ENCODE measurements around the gene VPS41. TPM values are rescaled to one million over a fixed set of nuclear protein-coding genes. Genes with fewer than 3 reads are reported as not detected.

The VPS41 gene
- total and polyA plus RNA-seq, 2 of the 13 experiments (the other 11 are each of a cell fraction or from before 2014, with no cell fraction given), result 12.1 to 43.4 TPM

DNA sequence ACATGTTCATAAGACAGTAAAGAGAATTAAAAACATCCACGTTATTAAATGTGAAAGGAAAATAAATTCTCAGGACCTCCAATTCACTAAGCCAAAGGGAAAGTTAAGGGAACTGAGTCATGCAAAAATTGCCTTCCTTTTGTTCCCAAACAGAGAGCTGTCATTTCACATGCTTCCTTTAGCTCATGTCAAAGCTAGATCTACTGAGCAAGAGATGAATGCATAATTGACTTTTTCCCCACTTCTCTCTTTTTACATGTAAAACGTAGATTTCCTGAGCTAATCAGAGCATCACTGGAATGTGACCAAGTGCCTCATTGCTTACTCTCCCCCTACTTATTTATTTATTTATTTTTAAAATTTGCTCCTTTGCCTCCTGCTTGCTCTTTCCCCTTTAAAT lies 148.8 kb downstream of the VPS41 start:
- 94% methylated on average over 2 of the region's 2 CpGs for WGBS (ENCODE audit: low lambda C conversion rate)
- FAIRE-seq, result no peak
- POLR2A ChIA-PET, result no interaction called here
- TF ChIP-seq ZNF136 (CRISPR knock-in tag; IDR thresholded peaks at IDR 0.05; ENCODE audit: low read depth) (no peak), ARID2 (CRISPR knock-in tag; IDR thresholded peaks at IDR 0.05; ENCODE audit: borderline replicate concordance) (no peak), KLF16 (CRISPR knock-in tag; IDR thresholded peaks at IDR 0.05) (no peak), ZSCAN25 (CRISPR knock-in tag; IDR thresholded peaks at IDR 0.05) (no peak), ZNF282 (IDR thresholded peaks at IDR 0.05; ENCODE audit: partially characterized antibody) (no peak), SP140L (CRISPR knock-in tag; IDR thresholded peaks at IDR 0.05; ENCODE audit: borderline replicate concordance) (no peak), RARG (CRISPR knock-in tag; IDR thresholded peaks at IDR 0.05; ENCODE audit: low read depth) (no peak), MAFF (IDR thresholded peaks at IDR 0.05; ENCODE audit: low read depth, low read length) (no peak), HOXA9 (CRISPR knock-in tag; IDR thresholded peaks at IDR 0.05; ENCODE audit: borderline replicate concordance) (no peak), AHR (CRISPR knock-in tag; IDR thresholded peaks at IDR 0.05) (no peak), CHCHD3 (CRISPR knock-in tag; IDR thresholded peaks at IDR 0.05) (no peak), ZNF383 (CRISPR knock-in tag; IDR thresholded peaks at IDR 0.05; ENCODE audit: borderline replicate concordance) (no peak), KMT2A (CRISPR knock-in tag; IDR thresholded peaks at IDR 0.05) (no peak), ZNF367 (CRISPR knock-in tag; IDR thresholded peaks at IDR 0.05; ENCODE audit: borderline replicate concordance) (no peak)
- TF ChIP-seq, protein P1, sequence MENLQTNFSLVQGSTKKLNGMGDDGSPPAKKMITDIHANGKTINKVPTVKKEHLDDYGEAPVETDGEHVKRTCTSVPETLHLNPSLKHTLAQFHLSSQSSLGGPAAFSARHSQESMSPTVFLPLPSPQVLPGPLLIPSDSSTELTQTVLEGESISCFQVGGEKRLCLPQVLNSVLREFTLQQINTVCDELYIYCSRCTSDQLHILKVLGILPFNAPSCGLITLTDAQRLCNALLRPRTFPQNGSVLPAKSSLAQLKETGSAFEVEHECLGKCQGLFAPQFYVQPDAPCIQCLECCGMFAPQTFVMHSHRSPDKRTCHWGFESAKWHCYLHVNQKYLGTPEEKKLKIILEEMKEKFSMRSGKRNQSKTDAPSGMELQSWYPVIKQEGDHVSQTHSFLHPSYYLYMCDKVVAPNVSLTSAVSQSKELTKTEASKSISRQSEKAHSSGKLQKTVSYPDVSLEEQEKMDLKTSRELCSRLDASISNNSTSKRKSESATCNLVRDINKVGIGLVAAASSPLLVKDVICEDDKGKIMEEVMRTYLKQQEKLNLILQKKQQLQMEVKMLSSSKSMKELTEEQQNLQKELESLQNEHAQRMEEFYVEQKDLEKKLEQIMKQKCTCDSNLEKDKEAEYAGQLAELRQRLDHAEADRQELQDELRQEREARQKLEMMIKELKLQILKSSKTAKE (CRISPR knock-in tag; IDR thresholded peaks at IDR 0.05; ENCODE audit: borderline replicate concordance), result no peak
- TF ChIP-seq, protein P2, sequence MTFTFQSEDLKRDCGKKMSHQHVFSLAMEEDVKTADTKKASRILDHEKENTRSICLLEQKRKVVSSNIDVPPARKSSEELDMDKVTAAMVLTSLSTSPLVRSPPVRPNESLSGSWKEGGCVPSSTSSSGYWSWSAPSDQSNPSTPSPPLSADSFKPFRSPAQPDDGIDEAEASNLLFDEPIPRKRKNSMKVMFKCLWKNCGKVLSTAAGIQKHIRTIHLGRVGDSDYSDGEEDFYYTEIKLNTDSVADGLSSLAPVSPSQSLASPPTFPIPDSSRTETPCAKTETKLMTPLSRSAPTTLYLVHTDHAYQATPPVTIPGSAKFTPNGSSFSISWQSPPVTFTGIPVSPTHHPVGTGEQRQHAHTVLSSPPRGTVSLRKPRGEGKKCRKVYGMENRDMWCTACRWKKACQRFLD (CRISPR knock-in tag; IDR thresholded peaks at IDR 0.05; ENCODE audit: borderline replicate concordance), result no peak

More for the DNA sequence above, 148.8 kb downstream of the VPS41 start:
- CTCF ChIA-PET (ENCODE audit: low intra/inter-chr PET ratio, low total read pairs), result no interaction called here
- H3K4me3 ChIP-seq (replicated peaks in 1 of 3; ENCODE audit: insufficient read depth in 1 of 3, low read depth in 2 of 3, low read length in 3 of 3), result no peak overlapping the region
- no peaks in the 10 kb centered on the region for H3K79me2 ChIP-seq (ENCODE audit: insufficient read depth, low read length)
- in situ Hi-C loops (cut with HindIII; ENCODE audit: extremely low pct_ligation_motif_present, low pct_unique_long_range_greater_than_20kb), result no loop called here
- H3K4me2 ChIP-seq (ENCODE audit: low read depth, low read length), result no peak overlapping the region
- H3K4me1 ChIP-seq (ENCODE audit: insufficient read depth, low read length), result no peaks in the 10 kb centered on the region
- ATAC-seq (no peak), DNase-seq (ENCODE audit: low spot score) (no peak)
- H2AFZ ChIP-seq (ENCODE audit: low read length), result no peak overlapping the region
- peaks cover 3 to 11% of the 10 kb centered on the region in 2 experiments; a peak in 1 of 5 replicates for H3K36me3 ChIP-seq (replicated peaks in 1 of 2; ENCODE audit: control insufficient read depth in 1 of 2, insufficient read depth in 2 of 2, low read length in 2 of 2)
- H3K9me3 ChIP-seq (ENCODE audit: low read length), result no peaks in the 10 kb centered on the region
- H3K27me3 ChIP-seq (ENCODE audit: control insufficient read depth in 1 of 2, insufficient read depth in 2 of 2, low read length in 2 of 2), result no peaks in the 10 kb centered on the region
- H3K27ac ChIP-seq (ENCODE audit: extremely low read length, insufficient read depth, low read length), result no peak overlapping the region
- intact Hi-C loops (cut with micrococcal nuclease; ENCODE audit: unreplicated experiment), result no loop called here
- H3K9ac ChIP-seq (ENCODE audit: insufficient read depth, low read depth, low read length), result no peak overlapping the region
- BruUV-seq (replicated peaks), result no TSS peak
- H4K20me1 ChIP-seq (ENCODE audit: insufficient read depth, low read length), result no peaks in the 10 kb centered on the region

All from HepG2 (cell line).